Activated CD8-positive, alpha-beta T cell treated with anti-CD3 and anti-CD28 coated beads for 36 hours (primary cell): Measurements from ENCODE around the gene FOXN3. TPM values are rescaled to one million over a fixed set of nuclear protein-coding genes. Genes with fewer than 3 reads are reported as not detected.

Source experiments
- ATAC-seq: fragments of 200-7000 bp; cut with Tn5 transposase; one replicate; pipeline ENCODE4 v1.10.0; 2021; ENCODE audit warnings: mild to moderate bottlenecking, moderate library complexity
- CTCF ChIA-PET: fragments of 350-600 bp; sonication (Branson Sonifier 250); formaldehyde crosslinking; loops from one replicate; lab custom pipeline; 2021; ENCODE audit warnings: antibody characterized with exemption; lab: Charles Lee
- POLR2A ChIA-PET: fragments of 350-600 bp; sonication (Branson Sonifier 250); formaldehyde crosslinking; loops from one replicate; lab custom pipeline; 2021; ENCODE audit warnings: antibody characterized with exemption; lab: Charles Lee
- DNase-seq: peaks from one replicate; pipeline ENCODE4 v3.0.0-alpha.2; 2020
- H3K27ac Mint-ChIP-seq: one replicate; pipeline ENCODE4 v1.8.0; 2021; ENCODE audit warnings: mild to moderate bottlenecking, mixed read lengths
- H3K27me3 Mint-ChIP-seq: one replicate; pipeline ENCODE4 v1.8.0; 2021; ENCODE audit warnings: mixed read lengths
- H3K36me3 Mint-ChIP-seq: one replicate; pipeline ENCODE4 v1.8.0; 2021; ENCODE audit warnings: low read depth, mixed read lengths
- H3K4me1 Mint-ChIP-seq: one replicate; pipeline ENCODE4 v1.8.0; 2021; ENCODE audit warnings: low read depth, mixed read lengths
- H3K4me3 Mint-ChIP-seq: one replicate; pipeline ENCODE4 v1.8.0; 2021; ENCODE audit warnings: mild to moderate bottlenecking, moderate library complexity, mixed read lengths
- H3K9me3 Mint-ChIP-seq: one replicate; pipeline ENCODE4 v1.8.0; 2021; ENCODE audit warnings: mixed read lengths
- intact Hi-C: fragments of 100-400 bp; cut with micrococcal nuclease; formaldehyde crosslinking; loops from one replicate; pipeline ENCODE4 v1.10.0; 2022
- total RNA-seq, 2 experiments: library from RNA; stranded (reverse); gene quantifications; one replicate each; pipeline ENCODE4 v1.2.3, GENCODE V29; 2021
- TF ChIP-seq, protein P1 (sequence below): fragments of 200-600 bp; IDR thresholded peaks from one replicate; pipeline ENCODE4 v1.8.0; 2022; ENCODE audit warnings: antibody characterized with exemption, mild to moderate bottlenecking

FOXN3 gene
- total RNA-seq, 2 experiments from 2014 or later, result 83.4 to 85.0 TPM

GRCh38 chr14:89393222-89393745, 23.7 kb downstream of the FOXN3 start:
- Mint-ChIP-seq H3K27ac (peak overlapping the region; percentile 11), H3K4me3 (no peak overlapping the region), H3K27me3 (no peaks in the 10 kb centered on the region), H3K36me3 (peaks cover 40% of the 10 kb centered on the region), H3K4me1 (peaks cover 68% of the 10 kb centered on the region), H3K9me3 (no peaks in the 10 kb centered on the region)
- DNase-seq, result no peak
- CTCF ChIA-PET, result no interaction called here
- POLR2A ChIA-PET, result no interaction called here
- intact Hi-C loops, result no loop called here
- peak; percentile 45 for ATAC-seq
- TF ChIP-seq, protein P1, sequence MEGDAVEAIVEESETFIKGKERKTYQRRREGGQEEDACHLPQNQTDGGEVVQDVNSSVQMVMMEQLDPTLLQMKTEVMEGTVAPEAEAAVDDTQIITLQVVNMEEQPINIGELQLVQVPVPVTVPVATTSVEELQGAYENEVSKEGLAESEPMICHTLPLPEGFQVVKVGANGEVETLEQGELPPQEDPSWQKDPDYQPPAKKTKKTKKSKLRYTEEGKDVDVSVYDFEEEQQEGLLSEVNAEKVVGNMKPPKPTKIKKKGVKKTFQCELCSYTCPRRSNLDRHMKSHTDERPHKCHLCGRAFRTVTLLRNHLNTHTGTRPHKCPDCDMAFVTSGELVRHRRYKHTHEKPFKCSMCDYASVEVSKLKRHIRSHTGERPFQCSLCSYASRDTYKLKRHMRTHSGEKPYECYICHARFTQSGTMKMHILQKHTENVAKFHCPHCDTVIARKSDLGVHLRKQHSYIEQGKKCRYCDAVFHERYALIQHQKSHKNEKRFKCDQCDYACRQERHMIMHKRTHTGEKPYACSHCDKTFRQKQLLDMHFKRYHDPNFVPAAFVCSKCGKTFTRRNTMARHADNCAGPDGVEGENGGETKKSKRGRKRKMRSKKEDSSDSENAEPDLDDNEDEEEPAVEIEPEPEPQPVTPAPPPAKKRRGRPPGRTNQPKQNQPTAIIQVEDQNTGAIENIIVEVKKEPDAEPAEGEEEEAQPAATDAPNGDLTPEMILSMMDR, result no peak

DNA sequence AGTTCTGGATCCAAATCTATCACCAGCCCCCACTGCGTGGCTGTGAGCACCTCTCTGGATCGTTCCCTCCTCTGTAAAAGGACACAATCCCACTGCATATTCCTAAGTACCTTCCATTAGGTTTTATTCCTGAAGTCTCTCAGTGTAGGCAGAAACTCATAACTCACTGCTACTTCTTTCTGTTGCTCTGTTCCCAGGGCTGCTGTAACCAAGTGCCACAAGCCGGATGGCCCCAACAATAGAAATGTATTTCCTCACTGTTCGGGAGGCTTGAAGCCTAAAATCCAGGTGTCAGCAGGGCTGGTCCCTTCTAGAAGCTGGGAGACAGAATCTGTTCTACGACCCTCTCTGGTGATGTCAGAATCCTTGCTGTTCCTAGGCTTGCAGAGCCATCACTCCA, 24.9 kb downstream of the FOXN3 start:
- H3K4me1 Mint-ChIP-seq, result peaks cover 70% of the 10 kb centered on the region
- POLR2A ChIA-PET, result no interaction called here
- H3K27ac Mint-ChIP-seq, result no peak overlapping the region
- intact Hi-C loops, result no loop called here
- TF ChIP-seq, protein P1, result no peak
- CTCF ChIA-PET, result no interaction called here
- no peak overlapping the region for H3K4me3 Mint-ChIP-seq
- H3K27me3 Mint-ChIP-seq, result no peaks in the 10 kb centered on the region
- DNase-seq (no peak), ATAC-seq (no peak)
- peaks cover 37% of the 10 kb centered on the region for H3K36me3 Mint-ChIP-seq
- H3K9me3 Mint-ChIP-seq, result no peaks in the 10 kb centered on the region

- DNase-seq (no peak), ATAC-seq (no peak)
- CTCF ChIA-PET, result no interaction called here
- peaks cover 33% of the 10 kb centered on the region for H3K36me3 Mint-ChIP-seq
- H3K4me3 Mint-ChIP-seq, result no peak overlapping the region
- TF ChIP-seq, protein P1, result no peak
- H3K27me3 Mint-ChIP-seq, result no peaks in the 10 kb centered on the region
- POLR2A ChIA-PET, result no interaction called here
- H3K4me1 Mint-ChIP-seq, result peaks cover 71% of the 10 kb centered on the region
- no peak overlapping the region for H3K27ac Mint-ChIP-seq
- intact Hi-C loops, result no loop called here
- no peaks in the 10 kb centered on the region for H3K9me3 Mint-ChIP-seq
Observed at GRCh38 chr14:89391556-89391955, 25.5 kb downstream of the FOXN3 start.

GRCh38 chr14:89391123-89391522, 25.9 kb downstream of the FOXN3 start:
- POLR2A ChIA-PET, result no interaction called here
- no peaks in the 10 kb centered on the region for H3K27me3 Mint-ChIP-seq
- H3K9me3 Mint-ChIP-seq, result no peaks in the 10 kb centered on the region
- no peak for ATAC-seq
- CTCF ChIA-PET, result interaction anchor here (1.1 kb wide), 1 partner anchor 11 kb away, joined by 4 read pairs; no protein-coding TSS in a partner anchor
- H3K4me1 Mint-ChIP-seq, result peaks cover 74% of the 10 kb centered on the region
- intact Hi-C loops, result no loop called here
- H3K36me3 Mint-ChIP-seq, result peaks cover 36% of the 10 kb centered on the region
- DNase-seq, result no peak
- no peak overlapping the region for H3K4me3 Mint-ChIP-seq
- TF ChIP-seq, protein P1, result no peak
- H3K27ac Mint-ChIP-seq, result no peak overlapping the region

GRCh38 chr14:89388853-89389252, 28.2 kb downstream of the FOXN3 start:
- CTCF ChIA-PET, result no interaction called here
- H3K4me3 Mint-ChIP-seq, result no peak overlapping the region
- TF ChIP-seq, protein P1, result no peak
- no peak overlapping the region for H3K27ac Mint-ChIP-seq
- peaks cover 71% of the 10 kb centered on the region for H3K4me1 Mint-ChIP-seq
- no peaks in the 10 kb centered on the region for H3K27me3 Mint-ChIP-seq
- POLR2A ChIA-PET, result no interaction called here
- DNase-seq (no peak), ATAC-seq (no peak)
- H3K36me3 Mint-ChIP-seq, result peaks cover 29% of the 10 kb centered on the region
- no peaks in the 10 kb centered on the region for H3K9me3 Mint-ChIP-seq
- intact Hi-C loops, result no loop called here
